Osteocyte (in vitro differentiated cells): ENCODE data around the gene MPST. TPM values are rescaled to one million over a fixed set of nuclear protein-coding genes. Genes with fewer than 3 reads are reported as not detected.

Experiments
- DNase-seq: peaks from one replicate; pipeline ENCODE4 v3.0.0; 2021; ENCODE audit warnings: mixed read lengths; ENCODE audit not compliant: unreplicated experiment; ENCODE audit errors: extremely low spot score
- H3K27ac Mint-ChIP-seq: one replicate; pipeline ENCODE4 v1.8.0; 2021; ENCODE audit warnings: mild to moderate bottlenecking, mixed read lengths; ENCODE audit not compliant: unreplicated experiment
- H3K27me3 Mint-ChIP-seq: one replicate; pipeline ENCODE4 v1.8.0; 2021; ENCODE audit warnings: mixed read lengths; ENCODE audit not compliant: unreplicated experiment
- H3K36me3 Mint-ChIP-seq: one replicate; pipeline ENCODE4 v1.8.0; 2021; ENCODE audit warnings: mixed read lengths; ENCODE audit not compliant: unreplicated experiment
- H3K4me1 Mint-ChIP-seq: one replicate; pipeline ENCODE4 v1.8.0; 2021; ENCODE audit warnings: mixed read lengths; ENCODE audit not compliant: unreplicated experiment
- H3K4me3 Mint-ChIP-seq: one replicate; pipeline ENCODE4 v1.8.0; 2021; ENCODE audit warnings: mild to moderate bottlenecking, moderate library complexity, mixed read lengths; ENCODE audit not compliant: unreplicated experiment
- H3K9me3 Mint-ChIP-seq: one replicate; pipeline ENCODE4 v1.8.0; 2021; ENCODE audit warnings: mixed read lengths; ENCODE audit not compliant: unreplicated experiment
- total RNA-seq: library from RNA; stranded (reverse); gene quantifications from 2 replicates; pipeline ENCODE4 v1.2.1, GENCODE V29; 2021
- TF ChIP-seq, protein P1 (sequence below): fragments of 200-600 bp; sonication (generic); IDR thresholded peaks from 2 replicates; pipeline ENCODE4 v1.5.0; 2021; ENCODE audit warnings: antibody characterized with exemption, mild to moderate bottlenecking, moderate library complexity

MPST gene
- total RNA-seq, 1 donor from 2014 or later, result 65.1 TPM

GRCh38 chr22:37022483-37023337 lies 3.2 kb downstream of the MPST start:
- Mint-ChIP-seq H3K9me3 (no peaks in the 10 kb centered on the region), H3K27me3 (no peaks in the 10 kb centered on the region), H3K4me3 (no peak overlapping the region), H3K4me1 (peaks cover 25% of the 10 kb centered on the region), H3K27ac (no peak overlapping the region), H3K36me3 (peaks cover 12% of the 10 kb centered on the region)
- no peak for DNase-seq
- TF ChIP-seq, protein P1, sequence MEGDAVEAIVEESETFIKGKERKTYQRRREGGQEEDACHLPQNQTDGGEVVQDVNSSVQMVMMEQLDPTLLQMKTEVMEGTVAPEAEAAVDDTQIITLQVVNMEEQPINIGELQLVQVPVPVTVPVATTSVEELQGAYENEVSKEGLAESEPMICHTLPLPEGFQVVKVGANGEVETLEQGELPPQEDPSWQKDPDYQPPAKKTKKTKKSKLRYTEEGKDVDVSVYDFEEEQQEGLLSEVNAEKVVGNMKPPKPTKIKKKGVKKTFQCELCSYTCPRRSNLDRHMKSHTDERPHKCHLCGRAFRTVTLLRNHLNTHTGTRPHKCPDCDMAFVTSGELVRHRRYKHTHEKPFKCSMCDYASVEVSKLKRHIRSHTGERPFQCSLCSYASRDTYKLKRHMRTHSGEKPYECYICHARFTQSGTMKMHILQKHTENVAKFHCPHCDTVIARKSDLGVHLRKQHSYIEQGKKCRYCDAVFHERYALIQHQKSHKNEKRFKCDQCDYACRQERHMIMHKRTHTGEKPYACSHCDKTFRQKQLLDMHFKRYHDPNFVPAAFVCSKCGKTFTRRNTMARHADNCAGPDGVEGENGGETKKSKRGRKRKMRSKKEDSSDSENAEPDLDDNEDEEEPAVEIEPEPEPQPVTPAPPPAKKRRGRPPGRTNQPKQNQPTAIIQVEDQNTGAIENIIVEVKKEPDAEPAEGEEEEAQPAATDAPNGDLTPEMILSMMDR, result no peak

DNA sequence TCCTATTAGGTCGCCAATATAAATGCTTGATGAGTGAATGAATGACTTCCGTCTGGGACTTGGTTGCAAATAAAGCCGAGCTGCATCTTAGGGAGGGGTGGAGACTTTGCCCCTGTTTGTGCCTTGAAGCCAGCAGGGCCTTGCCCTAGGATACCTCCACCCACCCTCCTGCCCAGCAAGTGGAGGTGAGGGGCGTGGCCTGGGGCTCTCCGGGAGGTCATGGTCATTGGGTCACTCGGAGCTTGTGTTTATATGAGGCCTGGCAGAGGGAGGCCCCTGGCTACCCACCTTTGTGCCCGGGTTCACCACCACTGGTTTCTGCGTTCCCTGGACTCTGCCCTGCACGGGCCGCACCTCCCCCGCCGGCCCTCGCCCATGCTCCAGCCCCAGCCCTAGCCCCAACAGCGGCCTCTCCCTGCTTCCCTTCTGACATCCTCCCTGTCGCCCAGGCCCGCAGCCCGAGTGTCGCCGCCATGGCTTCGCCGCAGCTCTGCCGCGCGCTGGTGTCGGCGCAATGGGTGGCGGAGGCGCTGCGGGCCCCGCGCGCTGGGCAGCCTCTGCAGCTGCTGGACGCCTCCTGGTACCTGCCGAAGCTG lies 4.3 kb downstream of the MPST start:
- no peak overlapping the region for H3K4me3 Mint-ChIP-seq
- TF ChIP-seq, protein P1, result no peak
- H3K4me1 Mint-ChIP-seq, result peaks cover 20% of the 10 kb centered on the region
- no peak overlapping the region for H3K27ac Mint-ChIP-seq
- DNase-seq, result no peak
- H3K9me3 Mint-ChIP-seq, result no peaks in the 10 kb centered on the region
- no peaks in the 10 kb centered on the region for H3K27me3 Mint-ChIP-seq
- H3K36me3 Mint-ChIP-seq, result peaks cover 12% of the 10 kb centered on the region

GRCh38 chr22:37024339-37025157 lies 5.0 kb downstream of the MPST start:
- Mint-ChIP-seq H3K4me1 (peaks cover 20% of the 10 kb centered on the region), H3K9me3 (no peaks in the 10 kb centered on the region), H3K27me3 (no peaks in the 10 kb centered on the region), H3K27ac (no peak overlapping the region), H3K4me3 (no peak overlapping the region), H3K36me3 (peaks cover 12% of the 10 kb centered on the region)
- no peak for DNase-seq
- TF ChIP-seq, protein P1, result no peak

GRCh38 chr22:37025500-37026070 lies 6.0 kb downstream of the MPST start:
- Mint-ChIP-seq H3K4me1 (peaks cover 14% of the 10 kb centered on the region), H3K27ac (no peak overlapping the region), H3K4me3 (no peak overlapping the region), H3K27me3 (no peaks in the 10 kb centered on the region), H3K36me3 (peaks cover 13% of the 10 kb centered on the region), H3K9me3 (no peaks in the 10 kb centered on the region)
- DNase-seq, result no peak
- TF ChIP-seq, protein P1, result no peak
